Endothelial cell of umbilical vein (primary cell): Measurements from ENCODE around the gene VSIR. TPM values are rescaled to one million over a fixed set of nuclear protein-coding genes. Genes with fewer than 3 reads are reported as not detected.

Experiments
- BruUV-seq: library from RNA; stranded (reverse); fragments of 400-500 nt; replicated peaks from 2 replicates; lab custom pipeline; 2021; lab: Mats Ljungman, UMichigan
- CTCF ChIA-PET: fragments of 300-600, 350-600 bp; sonication (Branson Sonifier 250); formaldehyde crosslinking; loops from one replicate; lab custom pipeline; 2021; ENCODE audit warnings: antibody characterized with exemption, inconsistent platforms; lab: Charles Lee
- POLR2A ChIA-PET: fragments of 300-600, 350-600 bp; sonication (Branson Sonifier 250); formaldehyde crosslinking; loops from one replicate; lab custom pipeline; 2021; ENCODE audit warnings: antibody characterized with exemption, inconsistent platforms; lab: Charles Lee
- DNase-seq: peaks from one replicate; pipeline ENCODE4 v3.0.0-alpha.2; 2011; ENCODE audit warnings: low read depth, low spot score
- FAIRE-seq: peaks from 2 replicates; lab custom pipeline; 2011; peaks lifted over from hg19 to GRCh38; lab: Jason Lieb, UNC
- H2AFZ ChIP-seq: 2 replicates; pipeline ENCODE4 v1.6.0; 2012; ENCODE audit warnings: low read depth, low read length, control low read depth, inconsistent platforms
- H3K27ac ChIP-seq: 2 replicates; pipeline ENCODE4 v1.5.1; 2011; ENCODE audit warnings: low read depth, mild to moderate bottlenecking, control low read depth, low read length, moderate library complexity; ENCODE audit not compliant: insufficient read depth
- H3K27me3 ChIP-seq, 2 experiments: 2 replicates each; pipeline versions ENCODE4 v1.6.0 to v1.6.1; 2011; ENCODE audit warnings: low read length in 2 of 2, mixed read lengths in 1 of 2; ENCODE audit not compliant: control insufficient read depth in 2 of 2, insufficient read depth in 2 of 2
- H3K36me3 ChIP-seq, 2 experiments: 2 replicates in 1 of 2; 3 replicates in 1 of 2; pipeline ENCODE4 v1.5.1; 2011; ENCODE audit warnings: low read length in 2 of 2, mild to moderate bottlenecking in 1 of 2, moderate library complexity in 1 of 2; ENCODE audit not compliant: control insufficient read depth in 2 of 2, insufficient read depth in 2 of 2; ENCODE audit errors: extremely low read depth in 1 of 2
- H3K4me1 ChIP-seq: 3 replicates; pipeline ENCODE4 v1.5.1; 2011; ENCODE audit warnings: mild to moderate bottlenecking, low read length; ENCODE audit not compliant: control insufficient read depth, insufficient read depth; ENCODE audit errors: extremely low read depth
- H3K4me2 ChIP-seq: 2 replicates; pipeline ENCODE4 v1.6.1; 2011; ENCODE audit warnings: low read length, control low read depth, mixed read lengths; ENCODE audit not compliant: insufficient read depth
- H3K4me3 ChIP-seq, 3 experiments: fragments of 200-600 bp in 1 of 3; sonication (generic), shearing (Covaris generic) in 1 of 3; replicated peaks in 1 of 3; 2 replicates each; pipeline ENCODE4 v1.5.1; 2011 to 2016; ENCODE audit warnings: control low read depth in 3 of 3, low read length in 3 of 3, mild to moderate bottlenecking in 2 of 3, inconsistent platforms in 1 of 3, low read depth in 1 of 3, moderate library complexity in 1 of 3; ENCODE audit not compliant: insufficient read depth in 1 of 3
- H3K79me2 ChIP-seq: 2 replicates; pipeline ENCODE4 v1.6.0; 2012; ENCODE audit warnings: low read length, inconsistent platforms; ENCODE audit not compliant: control insufficient read depth, insufficient read depth
- H3K9ac ChIP-seq: replicated peaks from 2 replicates; pipeline ENCODE3; 2011; ENCODE audit warnings: low read length, control low read depth; ENCODE audit not compliant: insufficient read depth; ENCODE audit errors: extremely low read depth
- H3K9me1 ChIP-seq: replicated peaks from 3 replicates; pipeline ENCODE4 v1.6.0; 2011; ENCODE audit warnings: mild to moderate bottlenecking, low read length; ENCODE audit not compliant: control insufficient read depth, insufficient read depth; ENCODE audit errors: extremely low read depth
- H3K9me3 ChIP-seq: replicated peaks from 2 replicates; pipeline ENCODE4 v1.5.1; 2012; ENCODE audit warnings: low read length, inconsistent platforms; ENCODE audit not compliant: control insufficient read depth, insufficient read depth
- H4K20me1 ChIP-seq: replicated peaks from 2 replicates; pipeline ENCODE3; 2011; ENCODE audit warnings: mild to moderate bottlenecking, low read length; ENCODE audit not compliant: control insufficient read depth, insufficient read depth; ENCODE audit errors: extremely low read depth
- EZH2 ChIP-seq: IDR thresholded peaks from 2 replicates; pipeline ENCODE4 v1.6.1; 2012; ENCODE audit warnings: borderline replicate concordance, low read depth, mild to moderate bottlenecking, moderate library complexity, low read length, inconsistent platforms; ENCODE audit not compliant: severe bottlenecking
- FOS ChIP-seq: IDR thresholded peaks from 2 replicates; pipeline ENCODE4 v1.6.1; 2011; ENCODE audit warnings: mild to moderate bottlenecking, low read length, moderate library complexity, borderline replicate concordance; ENCODE audit not compliant: insufficient read depth
- GATA2 ChIP-seq: IDR thresholded peaks from 2 replicates; pipeline ENCODE4 v1.7.0; 2011; ENCODE audit warnings: low read depth, mild to moderate bottlenecking, moderate library complexity, mixed read lengths, low read length; ENCODE audit not compliant: insufficient read length, insufficient read depth
- JUN ChIP-seq: IDR thresholded peaks from 2 replicates; pipeline ENCODE4 v1.6.1; 2011; ENCODE audit warnings: borderline replicate concordance, low read depth; ENCODE audit not compliant: insufficient read length, insufficient read depth
- MAX ChIP-seq: IDR thresholded peaks from 2 replicates; pipeline ENCODE4 v1.6.1; 2011; ENCODE audit not compliant: insufficient read depth, insufficient read length
- MYC ChIP-seq: IDR thresholded peaks from one replicate; pipeline ENCODE4 v1.6.1; 2011; ENCODE audit warnings: mild to moderate bottlenecking, low read depth, low read length
- POLR2A ChIP-seq: IDR thresholded peaks from 2 replicates; pipeline ENCODE4 v1.6.1; 2012; ENCODE audit warnings: low read depth, mild to moderate bottlenecking, control low read depth, low read length
- POLR2AphosphoS5 ChIP-seq: IDR thresholded peaks from 2 replicates; pipeline ENCODE4 v1.6.1; 2012; ENCODE audit warnings: low read depth, mild to moderate bottlenecking, control low read depth, low read length, moderate library complexity; ENCODE audit not compliant: insufficient read depth
- dilution Hi-C: fragments of 300-500 bp; cut with MboI; formaldehyde crosslinking; loops from one replicate; pipeline ENCODE4 v1.15.0; 2019; ENCODE audit warnings: low sequenced_read_pairs; ENCODE audit not compliant: extremely low pct_ligation_motif_present
- intact Hi-C: fragments of 100-400 bp; cut with micrococcal nuclease; formaldehyde crosslinking; loops from one replicate; pipeline ENCODE4 v1.10.0; 2022
- polyA plus RNA-seq, 4 experiments: library from polyadenylated mRNA; depleted of rRNA in 3 of 4; stranded (reverse) in 3 of 4; unstranded in 1 of 4; fragments of >200 nt; gene quantifications; 2 replicates each; pipeline versions ENCODE4 v1.2.1 to v1.2.3, GENCODE V29; 2011 to 2012; ENCODE audit warnings: missing spikeins in 1 of 4
- total RNA-seq: library from RNA; stranded (reverse); gene quantifications from 2 replicates; pipeline ENCODE4 v1.2.3, GENCODE V29; 2021
- TF ChIP-seq, protein P1 (sequence below), 2 donors: IDR thresholded peaks; 1 replicate in 1 of 2; 2 replicates in 1 of 2; pipeline ENCODE4 v1.5.1; 2011; ENCODE audit warnings: low read length in 2 of 2, mild to moderate bottlenecking in 2 of 2, moderate library complexity in 2 of 2, control low read depth in 1 of 2, inconsistent platforms in 1 of 2, low read depth in 1 of 2; ENCODE audit not compliant: insufficient read depth in 1 of 2; ENCODE audit errors: extremely low read depth in 1 of 2

VSIR gene
- total and polyA plus RNA-seq, 2 donors (not counting 3 experiments of a cell fraction or from before 2014, with no cell fraction given), result 4.9 to 6.3 TPM

DNA sequence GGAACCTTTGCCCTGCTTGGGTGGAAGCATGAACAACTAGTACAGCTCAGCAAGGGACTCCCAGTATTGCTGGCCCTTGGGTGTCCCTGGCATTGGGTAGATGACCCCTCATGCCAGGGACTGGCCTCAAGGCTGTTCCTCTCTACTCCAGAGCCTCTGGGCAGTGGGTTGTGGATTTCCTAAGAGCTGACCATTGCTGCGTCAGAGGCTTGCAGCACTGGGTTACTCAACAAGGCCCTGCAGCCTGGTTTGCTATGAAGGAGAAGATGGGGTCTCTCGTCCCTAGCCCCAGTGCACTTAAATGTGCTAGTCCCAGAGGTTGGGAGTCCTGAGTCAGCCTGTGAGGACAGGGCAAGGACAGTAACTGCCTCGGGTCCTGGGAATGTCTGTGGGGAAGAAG is 2.5 kb downstream of the VSIR start:
- H3K27me3 ChIP-seq, result no peaks in the 10 kb centered on the region
- DNase-seq (no peak), FAIRE-seq (no peak)
- H4K20me1 ChIP-seq, result no peaks in the 10 kb centered on the region
- POLR2A ChIA-PET, result no interaction called here
- no peak overlapping the region for H3K27ac ChIP-seq
- no peak overlapping the region for H2AFZ ChIP-seq
- H3K79me2 ChIP-seq, result no peaks in the 10 kb centered on the region
- intact Hi-C loops, result no loop called here
- no peak overlapping the region for H3K4me2 ChIP-seq
- H3K9ac ChIP-seq, result no peak overlapping the region
- H3K9me1 ChIP-seq, result no peaks in the 10 kb centered on the region
- BruUV-seq, result no TSS peak
- no peaks in the 10 kb centered on the region for H3K36me3 ChIP-seq
- H3K9me3 ChIP-seq, result no peaks in the 10 kb centered on the region
- H3K4me1 ChIP-seq, result peaks cover 44% of the 10 kb centered on the region
- TF ChIP-seq MAX, result no peak
- no peak for TF ChIP-seq POLR2A
- TF ChIP-seq FOS, result no peak
- TF ChIP-seq EZH2, result no peak
- no peak for TF ChIP-seq JUN
- TF ChIP-seq POLR2AphosphoS5, result no peak
- TF ChIP-seq, protein P1, sequence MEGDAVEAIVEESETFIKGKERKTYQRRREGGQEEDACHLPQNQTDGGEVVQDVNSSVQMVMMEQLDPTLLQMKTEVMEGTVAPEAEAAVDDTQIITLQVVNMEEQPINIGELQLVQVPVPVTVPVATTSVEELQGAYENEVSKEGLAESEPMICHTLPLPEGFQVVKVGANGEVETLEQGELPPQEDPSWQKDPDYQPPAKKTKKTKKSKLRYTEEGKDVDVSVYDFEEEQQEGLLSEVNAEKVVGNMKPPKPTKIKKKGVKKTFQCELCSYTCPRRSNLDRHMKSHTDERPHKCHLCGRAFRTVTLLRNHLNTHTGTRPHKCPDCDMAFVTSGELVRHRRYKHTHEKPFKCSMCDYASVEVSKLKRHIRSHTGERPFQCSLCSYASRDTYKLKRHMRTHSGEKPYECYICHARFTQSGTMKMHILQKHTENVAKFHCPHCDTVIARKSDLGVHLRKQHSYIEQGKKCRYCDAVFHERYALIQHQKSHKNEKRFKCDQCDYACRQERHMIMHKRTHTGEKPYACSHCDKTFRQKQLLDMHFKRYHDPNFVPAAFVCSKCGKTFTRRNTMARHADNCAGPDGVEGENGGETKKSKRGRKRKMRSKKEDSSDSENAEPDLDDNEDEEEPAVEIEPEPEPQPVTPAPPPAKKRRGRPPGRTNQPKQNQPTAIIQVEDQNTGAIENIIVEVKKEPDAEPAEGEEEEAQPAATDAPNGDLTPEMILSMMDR (IDR thresholded peaks at IDR 0.05; ENCODE audit: extremely low read depth in 1 of 2, insufficient read depth in 1 of 2, low read depth in 1 of 2, low read length in 2 of 2), result no peak
- no peak for TF ChIP-seq MYC
- TF ChIP-seq GATA2, result no peak
- dilution Hi-C loops, result no loop called here
- no peak overlapping the region for H3K4me3 ChIP-seq
- CTCF ChIA-PET, result no interaction called here
